Gastrocnemius medialis (tissue), 4 donors: ENCODE results near the gene SCN5A.

Experiments
- POLR2A ChIP-seq, 2 donors: fragments of 450-650 bp; IDR thresholded peaks; one replicate each; pipeline ENCODE4 v1.6.1; 2017; ENCODE audit warnings: antibody characterized with exemption in 2 of 2, mild to moderate bottlenecking in 2 of 2, moderate library complexity in 2 of 2
- TF ChIP-seq, protein P1 (sequence below), 5 experiments: fragments of 450-650 bp in 3 of 5; fragments of 200-600 bp in 2 of 5; sonication (generic) in 2 of 5; IDR thresholded peaks in 4 of 5; conservative IDR thresholded peaks in 1 of 5; 1 replicate in 4 of 5; 2 replicates in 1 of 5; pipeline ENCODE4 v1.5.1; 2016 to 2019; ENCODE audit warnings: antibody characterized with exemption in 5 of 5, mild to moderate bottlenecking in 3 of 5, moderate library complexity in 3 of 5

GRCh38 chr3:38574411-38575278, 74.8 kb downstream of the SCN5A start:
- TF ChIP-seq, protein P1, sequence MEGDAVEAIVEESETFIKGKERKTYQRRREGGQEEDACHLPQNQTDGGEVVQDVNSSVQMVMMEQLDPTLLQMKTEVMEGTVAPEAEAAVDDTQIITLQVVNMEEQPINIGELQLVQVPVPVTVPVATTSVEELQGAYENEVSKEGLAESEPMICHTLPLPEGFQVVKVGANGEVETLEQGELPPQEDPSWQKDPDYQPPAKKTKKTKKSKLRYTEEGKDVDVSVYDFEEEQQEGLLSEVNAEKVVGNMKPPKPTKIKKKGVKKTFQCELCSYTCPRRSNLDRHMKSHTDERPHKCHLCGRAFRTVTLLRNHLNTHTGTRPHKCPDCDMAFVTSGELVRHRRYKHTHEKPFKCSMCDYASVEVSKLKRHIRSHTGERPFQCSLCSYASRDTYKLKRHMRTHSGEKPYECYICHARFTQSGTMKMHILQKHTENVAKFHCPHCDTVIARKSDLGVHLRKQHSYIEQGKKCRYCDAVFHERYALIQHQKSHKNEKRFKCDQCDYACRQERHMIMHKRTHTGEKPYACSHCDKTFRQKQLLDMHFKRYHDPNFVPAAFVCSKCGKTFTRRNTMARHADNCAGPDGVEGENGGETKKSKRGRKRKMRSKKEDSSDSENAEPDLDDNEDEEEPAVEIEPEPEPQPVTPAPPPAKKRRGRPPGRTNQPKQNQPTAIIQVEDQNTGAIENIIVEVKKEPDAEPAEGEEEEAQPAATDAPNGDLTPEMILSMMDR (IDR thresholded peaks at IDR 0.05 in 4 of 5, conservative IDR thresholded peaks at IDR 0.05 in 1 of 5), result no peak
- TF ChIP-seq POLR2A (IDR thresholded peaks at IDR 0.05), result no peak
